ENCODE results near the gene TNRC18.

- TF ChIP-seq CTCF (IDR thresholded peaks at IDR 0.05) (no peak), POLR2A (IDR thresholded peaks at IDR 0.05) (no peak)
These were observed 44.0 kb upstream of the TNRC18 start for GRCh38 chr7:5467645-5468044.

All from lower leg skin (tissue), 3 donors.